ENCODE results near the gene NRSN1. TPM values are rescaled to one million over a fixed set of nuclear protein-coding genes. Genes with fewer than 3 reads are reported as not detected.

The NRSN1 gene
- total and polyA plus RNA-seq, 2 of the 13 experiments (the other 11 are each of a cell fraction or from before 2014, with no cell fraction given): not detected

DNA sequence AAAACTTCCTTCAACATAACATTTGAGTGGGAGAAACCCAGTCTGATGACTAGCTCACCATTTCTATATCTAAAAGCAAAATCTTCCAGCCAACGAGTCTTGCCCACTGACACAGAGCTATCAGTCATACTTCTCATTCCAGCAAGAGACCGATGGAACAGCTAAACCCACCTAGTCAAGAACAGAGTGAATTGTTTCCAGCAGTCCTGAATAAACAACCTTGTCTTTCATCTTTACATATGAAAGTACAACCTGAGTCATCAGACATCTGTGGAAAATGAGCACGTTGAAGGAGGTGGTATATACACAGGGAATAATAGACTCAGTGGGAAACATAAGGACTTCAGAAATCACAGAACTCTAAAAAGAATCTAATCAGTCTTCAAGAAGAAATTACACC lies 23.8 kb downstream of the NRSN1 start (continued):
- no peak for TF ChIP-seq SMARCE1 (IDR thresholded peaks at IDR 0.05; ENCODE audit: borderline replicate concordance)
- TF ChIP-seq ZNF772 (CRISPR knock-in tag; IDR thresholded peaks at IDR 0.05): no peak
- TF ChIP-seq, protein P1, sequence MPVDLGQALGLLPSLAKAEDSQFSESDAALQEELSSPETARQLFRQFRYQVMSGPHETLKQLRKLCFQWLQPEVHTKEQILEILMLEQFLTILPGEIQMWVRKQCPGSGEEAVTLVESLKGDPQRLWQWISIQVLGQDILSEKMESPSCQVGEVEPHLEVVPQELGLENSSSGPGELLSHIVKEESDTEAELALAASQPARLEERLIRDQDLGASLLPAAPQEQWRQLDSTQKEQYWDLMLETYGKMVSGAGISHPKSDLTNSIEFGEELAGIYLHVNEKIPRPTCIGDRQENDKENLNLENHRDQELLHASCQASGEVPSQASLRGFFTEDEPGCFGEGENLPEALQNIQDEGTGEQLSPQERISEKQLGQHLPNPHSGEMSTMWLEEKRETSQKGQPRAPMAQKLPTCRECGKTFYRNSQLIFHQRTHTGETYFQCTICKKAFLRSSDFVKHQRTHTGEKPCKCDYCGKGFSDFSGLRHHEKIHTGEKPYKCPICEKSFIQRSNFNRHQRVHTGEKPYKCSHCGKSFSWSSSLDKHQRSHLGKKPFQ (CRISPR knock-in tag; IDR thresholded peaks at IDR 0.05; ENCODE audit: insufficient replicate concordance): no peak
- 0 out of 2 replicates have a peak, but pooled peaks have one; percentile 13 for TF ChIP-seq MAFF (IDR thresholded peaks at IDR 0.05; ENCODE audit: low read depth, low read length)
- no peak for TF ChIP-seq FOXP1 (IDR thresholded peaks at IDR 0.05)
- 0 out of 2 replicates have a peak, but pooled peaks have one; percentile 18 for TF ChIP-seq FOXP1 (CRISPR knock-in tag; IDR thresholded peaks at IDR 0.05)
- TF ChIP-seq, protein P2, sequence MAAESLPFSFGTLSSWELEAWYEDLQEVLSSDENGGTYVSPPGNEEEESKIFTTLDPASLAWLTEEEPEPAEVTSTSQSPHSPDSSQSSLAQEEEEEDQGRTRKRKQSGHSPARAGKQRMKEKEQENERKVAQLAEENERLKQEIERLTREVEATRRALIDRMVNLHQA (CRISPR knock-in tag; IDR thresholded peaks at IDR 0.05): no peak
- no peak for TF ChIP-seq MTF2 (CRISPR knock-in tag; IDR thresholded peaks at IDR 0.05; ENCODE audit: borderline replicate concordance)
- TF ChIP-seq FOXA3 (CRISPR knock-in tag; IDR thresholded peaks at IDR 0.05): peak; percentile 70
- TF ChIP-seq, protein P3, sequence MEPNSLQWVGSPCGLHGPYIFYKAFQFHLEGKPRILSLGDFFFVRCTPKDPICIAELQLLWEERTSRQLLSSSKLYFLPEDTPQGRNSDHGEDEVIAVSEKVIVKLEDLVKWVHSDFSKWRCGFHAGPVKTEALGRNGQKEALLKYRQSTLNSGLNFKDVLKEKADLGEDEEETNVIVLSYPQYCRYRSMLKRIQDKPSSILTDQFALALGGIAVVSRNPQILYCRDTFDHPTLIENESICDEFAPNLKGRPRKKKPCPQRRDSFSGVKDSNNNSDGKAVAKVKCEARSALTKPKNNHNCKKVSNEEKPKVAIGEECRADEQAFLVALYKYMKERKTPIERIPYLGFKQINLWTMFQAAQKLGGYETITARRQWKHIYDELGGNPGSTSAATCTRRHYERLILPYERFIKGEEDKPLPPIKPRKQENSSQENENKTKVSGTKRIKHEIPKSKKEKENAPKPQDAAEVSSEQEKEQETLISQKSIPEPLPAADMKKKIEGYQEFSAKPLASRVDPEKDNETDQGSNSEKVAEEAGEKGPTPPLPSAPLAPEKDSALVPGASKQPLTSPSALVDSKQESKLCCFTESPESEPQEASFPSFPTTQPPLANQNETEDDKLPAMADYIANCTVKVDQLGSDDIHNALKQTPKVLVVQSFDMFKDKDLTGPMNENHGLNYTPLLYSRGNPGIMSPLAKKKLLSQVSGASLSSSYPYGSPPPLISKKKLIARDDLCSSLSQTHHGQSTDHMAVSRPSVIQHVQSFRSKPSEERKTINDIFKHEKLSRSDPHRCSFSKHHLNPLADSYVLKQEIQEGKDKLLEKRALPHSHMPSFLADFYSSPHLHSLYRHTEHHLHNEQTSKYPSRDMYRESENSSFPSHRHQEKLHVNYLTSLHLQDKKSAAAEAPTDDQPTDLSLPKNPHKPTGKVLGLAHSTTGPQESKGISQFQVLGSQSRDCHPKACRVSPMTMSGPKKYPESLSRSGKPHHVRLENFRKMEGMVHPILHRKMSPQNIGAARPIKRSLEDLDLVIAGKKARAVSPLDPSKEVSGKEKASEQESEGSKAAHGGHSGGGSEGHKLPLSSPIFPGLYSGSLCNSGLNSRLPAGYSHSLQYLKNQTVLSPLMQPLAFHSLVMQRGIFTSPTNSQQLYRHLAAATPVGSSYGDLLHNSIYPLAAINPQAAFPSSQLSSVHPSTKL (CRISPR knock-in tag; IDR thresholded peaks at IDR 0.05): peak; percentile 88
- no peak for TF ChIP-seq ZNF737 (CRISPR knock-in tag; IDR thresholded peaks at IDR 0.05; ENCODE audit: borderline replicate concordance)
- no peak for TF ChIP-seq ZNF879 (CRISPR knock-in tag; IDR thresholded peaks at IDR 0.05)
- 0 out of 2 replicates have a peak, but pooled peaks have one; percentile 23 for TF ChIP-seq HDAC1 (CRISPR knock-in tag; IDR thresholded peaks at IDR 0.05)
- TF ChIP-seq ZNF3 (CRISPR knock-in tag; IDR thresholded peaks at IDR 0.05): no peak
- no peak for TF ChIP-seq MLLT10 (CRISPR knock-in tag; IDR thresholded peaks at IDR 0.05)
- TF ChIP-seq BRCA1 (CRISPR knock-in tag; IDR thresholded peaks at IDR 0.05): no peak
- TF ChIP-seq TOPORS (CRISPR knock-in tag; IDR thresholded peaks at IDR 0.05): no peak
- TF ChIP-seq EZH2 (conservative IDR thresholded peaks at IDR 0.05; ENCODE audit: low read depth, low read length): no peak
- TF ChIP-seq DNMT1 (CRISPR knock-in tag; IDR thresholded peaks at IDR 0.05): no peak
- no peak for TF ChIP-seq BORCS8-MEF2B (CRISPR knock-in tag; IDR thresholded peaks at IDR 0.05)
- TF ChIP-seq SALL2 (CRISPR knock-in tag; IDR thresholded peaks at IDR 0.05): no peak
- no peak for TF ChIP-seq ISL2 (CRISPR knock-in tag; IDR thresholded peaks at IDR 0.05)
- no peak for TF ChIP-seq ZNF530 (CRISPR knock-in tag; IDR thresholded peaks at IDR 0.05; ENCODE audit: low read depth)
- no peak for TF ChIP-seq SOX6 (IDR thresholded peaks at IDR 0.05)
- 0 out of 2 replicates have a peak, but pooled peaks have one; percentile 22 for TF ChIP-seq SOX6 (CRISPR knock-in tag; IDR thresholded peaks at IDR 0.05)
- no peak for TF ChIP-seq MATR3 (CRISPR knock-in tag; IDR thresholded peaks at IDR 0.05)
- TF ChIP-seq NCOA2 (CRISPR knock-in tag; IDR thresholded peaks at IDR 0.05): peak; percentile 45; the same call in 1 of the 2 replicates
- no peak for TF ChIP-seq ZNF567 (CRISPR knock-in tag; IDR thresholded peaks at IDR 0.05; ENCODE audit: borderline replicate concordance)
- TF ChIP-seq ZNF788 (CRISPR knock-in tag; IDR thresholded peaks at IDR 0.05; ENCODE audit: borderline replicate concordance): no peak
- TF ChIP-seq SSRP1 (CRISPR knock-in tag; IDR thresholded peaks at IDR 0.05): no peak
- no peak for TF ChIP-seq ZNF335 (CRISPR knock-in tag; IDR thresholded peaks at IDR 0.05)
- no peak for TF ChIP-seq KDM3A (CRISPR knock-in tag; IDR thresholded peaks at IDR 0.05; ENCODE audit: low read depth)
